ENCODE measurements around the gene CORO6.

DNA sequence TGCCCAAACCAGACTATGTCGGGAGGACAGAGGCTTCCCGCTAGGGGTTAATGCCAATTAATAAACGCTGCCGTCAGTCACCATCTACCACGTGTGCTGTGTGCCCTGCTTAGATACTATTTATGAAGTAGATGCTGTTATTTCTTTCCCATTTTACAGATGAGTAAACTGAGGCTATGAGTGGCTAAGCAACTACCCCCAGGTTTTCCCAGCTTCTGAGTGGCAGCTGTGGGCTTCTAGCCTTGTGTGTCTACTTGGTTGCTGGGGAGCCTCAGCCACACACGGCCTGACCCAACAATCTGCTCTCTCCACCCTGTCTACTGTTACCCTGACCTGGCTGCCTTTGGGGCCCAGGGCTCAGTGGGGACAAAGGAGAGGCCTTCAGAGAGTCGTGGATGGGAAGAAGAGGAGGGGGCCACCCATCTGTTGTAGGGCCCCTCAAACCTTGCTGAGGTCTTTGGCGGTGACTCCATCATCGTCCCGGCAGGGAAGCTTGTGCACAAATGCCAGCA lies 40.4 kb downstream of the CORO6 start:
- TF ChIP-seq, protein P1, sequence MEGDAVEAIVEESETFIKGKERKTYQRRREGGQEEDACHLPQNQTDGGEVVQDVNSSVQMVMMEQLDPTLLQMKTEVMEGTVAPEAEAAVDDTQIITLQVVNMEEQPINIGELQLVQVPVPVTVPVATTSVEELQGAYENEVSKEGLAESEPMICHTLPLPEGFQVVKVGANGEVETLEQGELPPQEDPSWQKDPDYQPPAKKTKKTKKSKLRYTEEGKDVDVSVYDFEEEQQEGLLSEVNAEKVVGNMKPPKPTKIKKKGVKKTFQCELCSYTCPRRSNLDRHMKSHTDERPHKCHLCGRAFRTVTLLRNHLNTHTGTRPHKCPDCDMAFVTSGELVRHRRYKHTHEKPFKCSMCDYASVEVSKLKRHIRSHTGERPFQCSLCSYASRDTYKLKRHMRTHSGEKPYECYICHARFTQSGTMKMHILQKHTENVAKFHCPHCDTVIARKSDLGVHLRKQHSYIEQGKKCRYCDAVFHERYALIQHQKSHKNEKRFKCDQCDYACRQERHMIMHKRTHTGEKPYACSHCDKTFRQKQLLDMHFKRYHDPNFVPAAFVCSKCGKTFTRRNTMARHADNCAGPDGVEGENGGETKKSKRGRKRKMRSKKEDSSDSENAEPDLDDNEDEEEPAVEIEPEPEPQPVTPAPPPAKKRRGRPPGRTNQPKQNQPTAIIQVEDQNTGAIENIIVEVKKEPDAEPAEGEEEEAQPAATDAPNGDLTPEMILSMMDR (IDR thresholded peaks at IDR 0.05): no peak
- no peak for TF ChIP-seq EZH2 (IDR thresholded peaks at IDR 0.05; ENCODE audit: borderline replicate concordance, insufficient read depth, low read depth, low read length, poor library complexity, severe bottlenecking)
